AML-193 (cell line): ENCODE results near the gene PRIM2.
A peak's percentile ranks its signal among the peaks of the same experiment; 100 is the strongest.
"Not testable (repeated sequence)": the region's sequence is repeated elsewhere in the genome, so short reads cannot be mapped to it uniquely, and the experiment has no call there.

Experiments
- DNase-seq, 2 experiments: peaks; one replicate each; lab custom pipeline; 2025; lab: John Stamatoyannopoulos, UW

The PRIM2 gene

GRCh38 chr6:57610612-57611011, 293.2 kb downstream of the PRIM2 start:
- DNase-seq: not testable (repeated sequence)

GRCh38 chr6:57618959-57619358, 301.5 kb downstream of the PRIM2 start:
- DNase-seq: not testable (repeated sequence)

- not testable (repeated sequence) for DNase-seq
These were observed 314.3 kb downstream of the PRIM2 start for GRCh38 chr6:57631773-57632172.

- not testable (repeated sequence) for DNase-seq
These were observed 341.1 kb downstream of the PRIM2 start for GRCh38 chr6:57658526-57658925.

GRCh38 chr6:57659794-57660193, 342.4 kb downstream of the PRIM2 start:
- not testable (repeated sequence) for DNase-seq

- DNase-seq: not testable (repeated sequence)
These were observed 343.5 kb downstream of the PRIM2 start for GRCh38 chr6:57660940-57661339.

GRCh38 chr6:57668108-57668507, 350.7 kb downstream of the PRIM2 start:
- DNase-seq: not testable (repeated sequence)

GRCh38 chr6:57671237-57671636, 353.8 kb downstream of the PRIM2 start:
- DNase-seq: not testable (repeated sequence)

GRCh38 chr6:57671937-57672627, 354.7 kb downstream of the PRIM2 start:
- DNase-seq: peak in 1 of 2 experiments; percentile 5

GRCh38 chr6:57673281-57673680, 355.9 kb downstream of the PRIM2 start:
- not testable (repeated sequence) for DNase-seq

- DNase-seq: not testable (repeated sequence)
These were observed 358.0 kb downstream of the PRIM2 start for GRCh38 chr6:57675386-57675785.

GRCh38 chr6:57696382-57696781, 379.0 kb downstream of the PRIM2 start:
- DNase-seq: not testable (repeated sequence)
